GM19467 (cell line): ENCODE results near the gene PROM2.

Experiments used
- ATAC-seq: cut with Tn5 transposase; IDR thresholded peaks from one replicate; pipeline ENCODE4 v1.9.1; 2021; ENCODE audit warnings: mild to moderate bottlenecking, moderate library complexity; ENCODE audit not compliant: unreplicated experiment

Gene PROM2

GRCh38 chr2:95284886-95285541 is 10.8 kb downstream of the PROM2 start:
- no peak for ATAC-seq

- no peak for ATAC-seq
These were observed 11.3 kb downstream of the PROM2 start for GRCh38 chr2:95285542-95285932.

- ATAC-seq, result no peak
These were observed 13.1 kb downstream of the PROM2 start for GRCh38 chr2:95287336-95287735.

- ATAC-seq, result no peak
These were observed 13.6 kb downstream of the PROM2 start for GRCh38 chr2:95287806-95288205.

- no peak for ATAC-seq
These were observed 15.0 kb downstream of the PROM2 start for GRCh38 chr2:95289253-95289652.

- ATAC-seq, result no peak
These were observed 17.0 kb downstream of the PROM2 start for GRCh38 chr2:95291222-95291621.

- ATAC-seq, result no peak
These were observed 18.5 kb downstream of the PROM2 start for GRCh38 chr2:95292623-95293260.

- no peak for ATAC-seq
These were observed 20.5 kb downstream of the PROM2 start for GRCh38 chr2:95294579-95295250.

GRCh38 chr2:95295376-95295775 is 21.1 kb downstream of the PROM2 start:
- ATAC-seq, result no peak

- ATAC-seq, result no peak
These were observed 21.8 kb downstream of the PROM2 start for GRCh38 chr2:95296011-95296410.

- ATAC-seq, result no peak
These were observed 22.7 kb downstream of the PROM2 start, which contains the start of gene KCNIP3 for GRCh38 chr2:95296880-95297487. TSS of gene KCNIP3 (plus strand) at chr2:95297347. CDS start at chr2:95297439, 92 bp downstream.

- ATAC-seq, result no peak
These were observed 23.6 kb downstream of the PROM2 start for GRCh38 chr2:95297639-95298395.

- no peak for ATAC-seq
These were observed 24.4 kb downstream of the PROM2 start for GRCh38 chr2:95298486-95299111.

- no peak for ATAC-seq
These were observed 25.7 kb downstream of the PROM2 start for GRCh38 chr2:95299961-95300360.

- no peak for ATAC-seq
These were observed 26.2 kb downstream of the PROM2 start for GRCh38 chr2:95300450-95300849.

GRCh38 chr2:95301186-95301585 is 26.9 kb downstream of the PROM2 start:
- ATAC-seq, result no peak

GRCh38 chr2:95301876-95302641 is 27.8 kb downstream of the PROM2 start:
- ATAC-seq, result no peak

GRCh38 chr2:95303191-95303919 is 29.1 kb downstream of the PROM2 start:
- ATAC-seq, result no peak
